EH (cell line): ENCODE measurements around the gene KCNJ2.

Experiments used
- DNase-seq: peaks from one replicate; pipeline ENCODE4 v3.0.0-alpha.2; 2015; ENCODE audit warnings: low read depth

KCNJ2 gene

GRCh38 chr17:70205401-70205800 lies 36.1 kb downstream of the KCNJ2 start:
- no peak for DNase-seq

DNA sequence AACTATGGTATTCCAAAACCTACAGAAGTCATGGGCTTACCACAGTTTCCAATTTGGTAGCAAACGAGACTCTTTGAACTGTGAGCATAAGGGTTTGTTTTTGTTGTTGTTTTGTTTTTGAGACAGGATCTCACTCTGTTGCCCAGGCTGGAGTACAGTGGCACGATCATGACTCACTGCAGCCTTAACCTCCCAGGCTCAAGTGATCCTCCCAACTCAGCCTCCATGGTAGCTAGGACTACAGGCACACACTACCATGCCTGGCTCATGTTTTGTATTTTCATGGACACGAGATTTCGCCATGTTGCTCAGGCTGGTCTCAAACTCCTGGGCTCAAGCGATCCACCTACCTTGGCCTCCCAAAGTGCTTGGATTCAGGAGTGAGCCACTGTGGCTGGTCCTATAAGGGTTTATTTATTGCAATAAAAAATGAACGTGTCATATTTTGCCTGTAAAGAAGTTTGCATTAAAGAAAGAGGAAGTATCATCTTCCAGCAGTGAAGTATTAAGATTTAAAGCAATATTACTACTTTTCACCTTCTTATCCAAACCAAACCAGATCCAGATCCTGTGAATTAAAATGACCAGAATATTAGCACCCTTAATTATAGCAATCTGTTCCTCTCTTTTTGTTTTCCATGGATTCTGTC lies 37.2 kb downstream of the KCNJ2 start:
- DNase-seq = no peak

GRCh38 chr17:70207184-70207583 lies 37.9 kb downstream of the KCNJ2 start:
- DNase-seq = no peak

DNA sequence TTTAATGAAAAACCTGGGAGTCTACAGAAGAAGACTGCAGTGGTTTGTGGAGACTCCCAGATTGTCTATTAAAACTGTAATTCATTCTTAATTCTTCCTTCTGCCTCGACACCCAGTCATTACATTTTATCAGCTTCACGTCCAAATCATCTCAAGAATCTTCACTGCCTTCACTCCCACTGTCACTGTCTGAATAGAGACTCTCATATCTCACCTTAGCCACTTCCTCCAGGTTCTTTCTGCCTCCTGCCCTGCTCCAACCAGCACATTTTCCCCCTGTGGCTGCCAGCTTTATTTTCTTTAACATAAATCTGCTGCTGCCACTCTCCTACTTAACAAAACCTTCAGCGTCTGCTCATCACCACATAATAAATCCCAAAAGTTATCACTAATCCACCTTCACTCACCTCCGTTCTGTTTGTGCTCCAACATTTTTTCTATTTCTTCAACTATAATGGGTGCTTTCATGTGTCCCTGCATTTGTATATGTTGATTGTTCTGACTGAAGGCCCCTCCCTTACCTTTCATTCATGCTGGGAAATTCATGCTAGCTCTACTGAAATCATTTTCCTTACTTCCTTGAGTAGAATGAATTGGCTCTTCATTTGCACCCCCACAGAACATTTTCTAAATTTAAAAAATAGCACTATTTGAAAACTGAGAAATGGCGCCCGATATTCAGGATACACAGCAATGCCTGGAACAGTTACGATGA lies 38.9 kb downstream of the KCNJ2 start:
- DNase-seq = no peak

DNA sequence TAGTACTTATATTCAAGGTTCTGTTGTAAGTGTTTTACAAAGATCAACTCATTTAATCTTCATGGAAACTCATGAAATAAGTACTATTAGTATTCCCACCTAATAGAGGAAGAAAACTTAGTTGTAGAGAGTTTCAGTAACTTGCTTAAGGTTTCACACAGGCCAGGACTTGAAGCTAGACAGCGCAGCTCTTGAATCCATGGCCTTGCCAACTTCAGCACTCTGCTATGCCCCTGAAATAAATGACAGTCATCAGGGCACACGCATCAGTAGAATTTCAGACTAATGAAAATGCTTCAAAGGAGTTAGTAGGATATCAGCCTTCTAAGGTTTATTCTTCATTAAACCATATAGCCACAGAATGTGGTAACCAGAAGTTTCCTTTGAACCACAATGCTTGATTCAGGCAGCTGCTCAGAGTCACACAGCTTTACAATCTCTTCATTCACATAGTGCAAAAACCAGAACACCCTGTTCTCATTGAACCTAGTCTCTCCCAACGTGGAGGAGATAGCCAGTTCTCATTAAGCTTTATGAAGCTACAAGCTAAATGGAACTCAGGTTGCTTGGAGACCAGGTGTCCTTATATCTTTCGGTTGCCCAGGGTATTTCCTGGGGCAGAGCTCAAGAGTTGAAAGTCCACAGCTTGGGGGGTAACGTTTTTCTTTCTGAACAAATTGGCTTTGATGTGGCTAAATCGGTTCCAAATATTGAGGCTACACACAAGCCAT lies 39.7 kb downstream of the KCNJ2 start:
- DNase-seq = no peak

DNA sequence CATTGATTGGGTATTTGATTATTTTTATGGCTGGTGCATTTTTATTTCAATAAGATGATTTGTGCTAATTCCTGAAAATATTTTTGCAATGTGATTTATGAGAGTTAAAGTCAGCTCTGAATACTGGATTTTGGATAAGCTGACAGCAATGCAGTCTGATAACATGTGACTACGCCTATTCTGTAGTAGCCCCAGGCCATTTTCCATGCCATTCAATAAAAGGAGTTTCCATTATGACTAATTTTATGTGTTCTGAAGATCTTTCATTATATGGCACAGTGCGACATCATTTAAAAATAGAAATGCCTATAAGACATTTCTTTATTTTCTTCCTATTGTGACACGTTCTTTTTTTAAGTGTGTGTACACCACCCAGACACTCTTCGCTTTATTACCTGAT lies 46.3 kb downstream of the KCNJ2 start:
- DNase-seq = no peak

- no peak for DNase-seq
Measured at GRCh38 chr17:70217571-70217970, 48.2 kb downstream of the KCNJ2 start.

GRCh38 chr17:70225276-70225675 lies 55.9 kb downstream of the KCNJ2 start:
- DNase-seq = no peak
